GM18909 (cell line): ENCODE results near the gene MARCHF11.

Experiments
- ATAC-seq: cut with Tn5 transposase; IDR thresholded peaks from one replicate; pipeline ENCODE4 v1.9.1; 2021; ENCODE audit warnings: mild to moderate bottlenecking; ENCODE audit not compliant: unreplicated experiment, poor library complexity

MARCHF11 gene

GRCh38 chr5:16179511-16179935, at the start of gene MARCHF11:
TSS of gene MARCHF11 (minus strand) at chr5:16179791. CDS start at chr5:16179575, 216 bp downstream.
- no peak for ATAC-seq

GRCh38 chr5:16225927-16226326, 46.3 kb upstream of the MARCHF11 start:
- no peak for ATAC-seq

DNA sequence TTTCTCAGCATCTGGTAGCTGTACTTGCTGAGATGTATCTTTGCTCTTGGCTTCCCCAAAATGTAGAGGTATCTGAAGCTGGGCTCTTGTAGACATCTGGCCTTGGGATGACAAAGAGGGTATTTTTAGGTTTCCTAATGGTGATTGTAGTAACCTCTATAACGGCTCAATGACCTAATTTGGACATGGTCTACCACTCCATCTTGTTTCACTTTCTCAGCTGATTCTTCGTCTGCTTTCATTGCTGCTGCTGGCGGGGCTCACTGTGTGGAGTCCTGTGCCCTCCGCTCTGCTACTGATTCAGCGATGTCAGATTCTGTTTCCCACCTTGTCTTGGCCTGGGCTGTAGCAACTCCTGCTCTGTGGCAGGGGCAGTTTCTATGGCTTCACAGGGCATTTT, 12.7 kb upstream of the MARCHF11 start:
- no peak for ATAC-seq

- ATAC-seq: no peak
These were observed 1.1 kb upstream of the MARCHF11 start for GRCh38 chr5:16180789-16181082.

DNA sequence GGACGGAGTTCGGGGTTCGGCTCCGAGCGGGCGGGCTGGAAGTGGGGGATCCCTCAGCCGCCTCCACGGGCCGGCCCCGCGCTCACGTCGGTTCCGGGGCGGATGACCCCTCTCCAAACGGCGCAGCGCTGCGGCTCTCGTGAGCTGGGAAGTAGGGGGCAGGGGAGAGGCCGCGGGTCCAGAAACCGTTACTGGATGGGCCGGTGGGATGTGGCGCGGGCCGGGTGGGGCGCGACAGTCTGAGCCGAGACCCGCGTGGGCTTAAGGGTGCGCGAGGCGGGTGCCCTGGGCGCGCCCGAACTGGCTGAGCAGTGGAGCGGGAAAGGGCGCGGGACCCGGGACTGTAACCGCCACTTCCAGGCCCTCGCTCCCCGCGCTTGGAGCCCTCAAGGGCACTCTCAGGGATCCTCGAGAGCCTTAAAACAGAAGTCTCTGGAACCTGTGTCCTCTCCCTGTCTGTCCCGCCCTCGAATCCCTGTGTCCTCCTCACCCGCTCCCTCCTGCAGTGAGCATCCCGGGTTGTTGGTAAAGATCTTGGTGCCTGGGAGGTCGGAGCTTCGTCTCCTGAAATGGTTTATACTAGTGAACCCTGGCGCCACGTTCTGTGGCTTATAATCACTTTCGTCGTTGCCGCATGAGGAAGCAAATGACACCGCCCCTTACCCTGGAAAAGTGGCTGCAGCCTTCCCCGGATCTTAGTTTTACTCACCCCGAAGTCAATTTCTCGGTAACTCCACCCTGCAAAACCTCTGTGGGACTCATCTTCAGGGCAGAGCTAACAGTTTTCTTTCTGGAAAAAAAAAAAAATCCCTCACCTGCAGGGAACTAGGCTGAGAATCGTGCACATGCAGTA, 571 bp upstream of the MARCHF11 start:
- no peak for ATAC-seq

DNA sequence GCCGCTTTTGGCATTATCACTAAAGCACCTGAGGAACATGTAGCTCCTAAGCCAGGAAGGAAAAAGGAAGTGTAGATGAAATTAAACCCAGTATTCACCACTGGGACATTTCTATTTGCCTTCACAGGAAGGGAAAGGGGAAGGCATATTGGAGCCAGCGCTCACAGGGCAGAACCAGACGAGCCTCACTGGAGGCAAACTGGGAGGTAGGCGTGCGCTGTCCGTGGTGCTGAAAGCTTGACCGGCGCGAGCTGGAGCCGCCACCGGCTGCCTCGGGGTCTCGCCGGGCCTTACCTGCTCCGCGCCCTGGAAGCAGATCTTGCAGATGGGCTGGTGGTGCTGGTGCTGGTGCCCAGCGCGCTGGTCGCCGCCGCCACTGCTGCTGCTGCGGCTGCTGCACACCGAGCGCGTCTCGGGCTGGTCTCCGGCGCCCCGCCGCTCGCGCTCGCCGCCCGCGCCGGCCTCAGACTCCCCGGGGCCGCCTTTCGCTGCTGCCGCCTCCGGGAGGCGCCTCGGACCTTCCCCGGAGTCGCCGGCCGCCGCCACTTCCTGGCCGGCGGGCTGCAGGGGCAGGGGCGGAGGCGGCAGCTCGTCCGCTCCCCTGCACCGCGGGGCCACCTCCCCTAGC, 732 bp downstream of the MARCHF11 start:
- no peak for ATAC-seq

GRCh38 chr5:16169550-16169949, 10.0 kb downstream of the MARCHF11 start:
- ATAC-seq: no peak

DNA sequence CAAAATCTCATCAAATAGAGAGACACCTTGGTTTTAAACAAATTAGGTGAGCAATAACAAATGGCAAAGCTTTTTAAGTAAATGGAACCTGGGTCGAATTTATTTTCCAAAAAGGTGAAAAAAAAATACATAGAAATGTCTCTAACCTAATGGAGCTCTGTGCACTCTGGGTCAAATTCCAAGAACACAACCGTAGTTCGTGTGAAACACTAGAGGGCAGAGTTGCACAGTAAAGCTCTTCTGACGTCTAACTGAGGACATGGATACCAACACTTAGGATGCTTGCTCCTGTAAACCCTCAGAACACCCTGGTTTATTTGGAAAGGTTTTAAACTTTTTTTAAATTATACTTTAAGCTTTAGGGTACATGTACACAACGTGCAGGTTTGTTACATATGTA, 18.9 kb downstream of the MARCHF11 start:
- ATAC-seq: peak; percentile 92

DNA sequence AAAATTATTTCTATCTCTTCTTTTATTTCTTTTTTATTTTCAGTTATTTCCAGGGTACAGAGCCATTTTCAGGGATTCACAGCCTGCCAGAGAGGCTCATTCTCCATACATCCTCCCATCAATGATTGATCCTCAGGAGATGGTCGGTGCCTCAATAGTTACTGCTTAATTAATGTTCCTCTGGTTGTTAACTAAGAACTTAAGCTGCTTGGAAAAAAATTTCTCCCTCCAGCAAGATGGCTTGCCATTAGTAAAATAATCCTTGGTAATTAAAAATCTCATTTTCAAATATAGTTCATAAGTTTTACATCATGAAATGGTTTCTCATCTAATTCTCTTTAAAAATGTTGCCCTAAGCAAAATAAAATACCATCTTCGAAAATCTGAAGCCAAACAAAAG, 20.0 kb downstream of the MARCHF11 start:
- ATAC-seq: no peak

DNA sequence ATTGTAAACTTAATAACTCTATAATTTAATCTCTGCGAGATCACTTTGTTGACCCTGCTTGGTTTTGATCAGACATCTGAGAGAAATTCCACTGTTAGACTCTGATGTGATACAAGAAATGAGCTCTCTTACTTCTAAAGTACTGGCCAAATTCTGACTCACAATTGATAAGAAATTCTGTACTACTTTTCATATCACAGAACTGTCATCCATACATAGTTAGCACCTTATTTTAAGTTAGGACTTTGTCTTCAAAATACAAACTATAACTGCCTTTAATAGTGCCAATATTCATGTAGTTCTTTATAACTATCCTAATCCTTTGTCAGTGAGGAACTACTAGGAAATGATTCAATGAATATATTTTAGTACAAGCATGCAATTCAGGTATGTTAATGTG, 23.4 kb downstream of the MARCHF11 start:
- no peak for ATAC-seq

DNA sequence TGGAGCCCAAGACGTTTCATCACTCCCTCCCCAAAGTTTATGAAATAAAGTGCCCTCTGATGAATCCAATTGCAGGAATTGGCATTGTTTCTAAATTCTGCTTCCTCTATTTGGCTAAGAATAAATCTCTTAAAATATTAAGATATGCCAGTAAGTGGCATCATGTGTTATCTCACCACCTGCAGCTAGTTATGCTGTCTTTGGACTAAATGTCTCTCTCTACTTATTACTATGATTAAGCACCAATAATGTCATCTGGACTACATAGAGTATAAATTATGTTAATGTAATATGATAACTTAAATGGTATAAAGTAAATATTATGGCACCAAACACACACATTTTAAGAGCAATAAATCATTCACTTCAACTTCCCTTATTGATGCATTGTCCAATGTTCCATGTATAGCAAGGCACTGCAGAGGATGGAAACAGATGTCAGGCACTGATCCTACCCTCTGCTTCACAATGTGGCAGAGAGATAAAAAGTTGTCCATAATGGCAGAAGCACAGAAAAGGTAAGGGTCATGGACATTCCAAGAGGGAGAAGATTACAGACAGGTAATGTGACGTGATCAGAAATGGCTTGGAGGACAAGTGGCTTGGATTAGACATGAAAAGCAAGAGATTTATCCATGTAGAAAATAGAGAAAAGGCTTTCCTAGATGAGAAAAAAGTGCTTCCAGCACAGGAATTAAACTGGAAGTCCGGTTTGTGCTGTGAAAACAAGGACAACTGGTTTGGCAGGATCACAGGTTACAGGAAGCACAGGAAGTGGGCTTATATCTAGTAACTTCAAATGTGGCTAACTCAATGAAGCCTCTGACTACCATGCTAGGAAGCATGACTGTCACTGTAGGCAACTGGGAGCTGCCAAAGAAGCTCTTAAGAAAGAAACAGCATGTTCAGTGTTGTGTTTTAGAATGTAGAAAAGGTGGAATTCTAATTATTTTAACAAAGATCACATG, 26.7 kb downstream of the MARCHF11 start:
- no peak for ATAC-seq

- ATAC-seq: no peak
These were observed 30.0 kb downstream of the MARCHF11 start for GRCh38 chr5:16149621-16150020.

GRCh38 chr5:16147179-16147900, 32.3 kb downstream of the MARCHF11 start:
- no peak for ATAC-seq

GRCh38 chr5:16144416-16144815, 35.2 kb downstream of the MARCHF11 start:
- ATAC-seq: no peak

DNA sequence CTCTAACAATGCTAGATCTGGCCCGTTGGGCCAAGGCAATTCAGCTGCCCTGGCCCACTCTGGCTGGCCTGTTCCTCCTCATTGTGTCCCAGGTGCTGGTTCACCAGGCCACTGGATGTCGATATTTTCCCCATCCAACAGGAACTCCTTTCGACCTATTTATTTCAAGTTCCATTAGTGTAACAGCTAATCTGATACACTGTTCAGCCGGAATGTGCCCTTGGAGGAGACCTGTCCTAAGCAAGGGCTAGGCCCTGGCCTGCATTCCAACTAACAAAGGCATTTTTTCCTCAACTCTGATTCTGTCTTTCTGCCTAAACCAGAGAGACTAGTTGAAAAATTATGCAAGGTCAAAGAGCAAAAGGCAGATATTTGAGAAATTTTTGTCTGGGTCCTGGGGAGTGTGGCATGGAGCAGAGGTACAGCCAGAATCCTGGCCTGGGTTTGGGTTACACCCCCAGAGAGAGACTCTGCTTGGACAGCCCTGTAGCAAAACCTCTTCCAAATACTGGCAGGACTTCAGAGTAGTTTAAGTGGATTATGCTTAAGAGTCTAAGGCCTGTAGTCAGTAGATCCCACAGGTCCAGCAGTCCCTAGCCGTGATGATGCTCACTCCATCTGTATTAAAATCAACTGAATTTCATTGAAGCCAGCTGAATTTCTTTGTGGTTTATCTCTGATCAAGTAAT, 36.1 kb downstream of the MARCHF11 start:
- no peak for ATAC-seq

DNA sequence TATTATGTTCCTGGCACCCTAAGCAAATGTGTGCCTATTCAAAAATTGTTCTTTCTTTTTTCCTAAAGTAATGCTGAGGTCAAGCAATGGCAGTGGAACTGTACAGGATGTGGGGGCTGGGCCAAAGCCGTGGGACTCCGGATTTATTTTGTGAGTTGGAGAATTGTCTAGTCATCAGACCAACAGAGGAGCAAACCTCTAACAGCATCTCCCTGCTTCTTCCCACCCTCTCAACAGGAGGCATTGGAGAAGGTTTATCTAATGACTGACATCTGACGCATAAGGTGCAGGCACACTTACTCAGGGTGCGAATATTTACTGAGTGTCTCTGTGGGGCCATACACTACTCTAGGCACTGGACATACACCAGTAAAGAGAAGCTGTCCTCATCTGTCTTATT, 38.6 kb downstream of the MARCHF11 start:
- ATAC-seq: no peak

GRCh38 chr5:16140417-16140816, 39.2 kb downstream of the MARCHF11 start:
- no peak for ATAC-seq

GRCh38 chr5:16137177-16137576, 42.4 kb downstream of the MARCHF11 start:
- ATAC-seq: no peak

DNA sequence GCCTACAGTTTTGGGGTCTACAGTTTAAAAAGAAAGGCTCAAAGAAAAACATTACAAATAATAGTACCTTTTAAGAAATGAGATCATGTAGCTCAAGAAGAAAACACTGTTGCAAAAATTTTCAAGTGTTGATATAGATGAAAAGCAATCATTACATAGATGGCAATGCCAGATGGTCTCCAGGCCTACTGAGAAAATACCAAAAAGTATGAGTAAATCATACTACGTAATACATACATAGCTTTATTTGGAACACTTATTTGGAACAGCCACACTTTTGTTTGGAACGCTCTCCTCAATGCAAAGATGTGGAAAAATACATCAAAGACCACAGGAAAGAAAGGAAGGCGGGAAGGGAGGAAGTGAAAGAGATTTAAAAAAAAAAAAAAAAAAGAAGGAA, 44.1 kb downstream of the MARCHF11 start:
- ATAC-seq: no peak

- no peak for ATAC-seq
These were observed 44.6 kb downstream of the MARCHF11 start for GRCh38 chr5:16135003-16135402.
